Measurements from ENCODE around the gene GBX2.

GBX2 gene

DNA sequence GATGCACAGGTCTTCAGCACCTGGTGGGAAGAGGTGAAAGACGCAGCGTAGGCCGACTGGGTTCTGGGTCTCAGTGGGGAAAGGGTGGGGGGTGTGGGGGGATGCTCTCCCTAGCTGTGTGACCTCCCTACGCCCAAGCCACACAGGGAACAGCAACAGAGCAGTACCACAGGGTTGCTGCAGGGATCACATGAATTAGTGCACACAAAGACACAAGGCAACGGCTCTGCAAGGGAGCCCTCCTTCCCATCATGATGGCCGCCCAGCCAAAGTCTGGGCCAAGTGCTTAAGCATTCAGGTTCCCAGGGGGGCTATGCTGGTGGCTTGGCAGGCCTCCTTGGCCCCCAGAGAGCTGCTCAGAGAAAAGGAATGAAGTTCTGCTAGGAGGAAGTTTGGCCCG, 28.2 kb upstream of the GBX2 start:
- no peak for TF ChIP-seq BACH2 (CRISPR knock-in tag; IDR thresholded peaks at IDR 0.05; ENCODE audit: borderline replicate concordance)
- TF ChIP-seq ZFP30 (CRISPR knock-in tag; IDR thresholded peaks at IDR 0.05), result no peak
- no peak for TF ChIP-seq ESRRG (CRISPR knock-in tag; IDR thresholded peaks at IDR 0.05)
- no peak for TF ChIP-seq TOX (CRISPR knock-in tag; IDR thresholded peaks at IDR 0.05; ENCODE audit: borderline replicate concordance)
- no peak for TF ChIP-seq ZNF565 (CRISPR knock-in tag; conservative IDR thresholded peaks at IDR 0.05; ENCODE audit: low read depth)
- no peak for TF ChIP-seq ARNTL (CRISPR knock-in tag; IDR thresholded peaks at IDR 0.05; ENCODE audit: borderline replicate concordance, low read depth)
- TF ChIP-seq ZNF70 (CRISPR knock-in tag; IDR thresholded peaks at IDR 0.05), result no peak
- TF ChIP-seq, protein P1, sequence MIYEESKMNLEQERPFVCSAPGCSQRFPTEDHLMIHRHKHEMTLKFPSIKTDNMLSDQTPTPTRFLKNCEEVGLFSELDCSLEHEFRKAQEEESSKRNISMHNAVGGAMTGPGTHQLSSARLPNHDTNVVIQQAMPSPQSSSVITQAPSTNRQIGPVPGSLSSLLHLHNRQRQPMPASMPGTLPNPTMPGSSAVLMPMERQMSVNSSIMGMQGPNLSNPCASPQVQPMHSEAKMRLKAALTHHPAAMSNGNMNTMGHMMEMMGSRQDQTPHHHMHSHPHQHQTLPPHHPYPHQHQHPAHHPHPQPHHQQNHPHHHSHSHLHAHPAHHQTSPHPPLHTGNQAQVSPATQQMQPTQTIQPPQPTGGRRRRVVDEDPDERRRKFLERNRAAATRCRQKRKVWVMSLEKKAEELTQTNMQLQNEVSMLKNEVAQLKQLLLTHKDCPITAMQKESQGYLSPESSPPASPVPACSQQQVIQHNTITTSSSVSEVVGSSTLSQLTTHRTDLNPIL (CRISPR knock-in tag; IDR thresholded peaks at IDR 0.05; ENCODE audit: low read depth), result no peak
- no peak for TF ChIP-seq ZFP3 (CRISPR knock-in tag; IDR thresholded peaks at IDR 0.05)
- TF ChIP-seq TCF4 (CRISPR knock-in tag; IDR thresholded peaks at IDR 0.05; ENCODE audit: borderline replicate concordance), result no peak
- no peak for TF ChIP-seq SNAI2 (CRISPR knock-in tag; IDR thresholded peaks at IDR 0.05)
- TF ChIP-seq, protein P2, sequence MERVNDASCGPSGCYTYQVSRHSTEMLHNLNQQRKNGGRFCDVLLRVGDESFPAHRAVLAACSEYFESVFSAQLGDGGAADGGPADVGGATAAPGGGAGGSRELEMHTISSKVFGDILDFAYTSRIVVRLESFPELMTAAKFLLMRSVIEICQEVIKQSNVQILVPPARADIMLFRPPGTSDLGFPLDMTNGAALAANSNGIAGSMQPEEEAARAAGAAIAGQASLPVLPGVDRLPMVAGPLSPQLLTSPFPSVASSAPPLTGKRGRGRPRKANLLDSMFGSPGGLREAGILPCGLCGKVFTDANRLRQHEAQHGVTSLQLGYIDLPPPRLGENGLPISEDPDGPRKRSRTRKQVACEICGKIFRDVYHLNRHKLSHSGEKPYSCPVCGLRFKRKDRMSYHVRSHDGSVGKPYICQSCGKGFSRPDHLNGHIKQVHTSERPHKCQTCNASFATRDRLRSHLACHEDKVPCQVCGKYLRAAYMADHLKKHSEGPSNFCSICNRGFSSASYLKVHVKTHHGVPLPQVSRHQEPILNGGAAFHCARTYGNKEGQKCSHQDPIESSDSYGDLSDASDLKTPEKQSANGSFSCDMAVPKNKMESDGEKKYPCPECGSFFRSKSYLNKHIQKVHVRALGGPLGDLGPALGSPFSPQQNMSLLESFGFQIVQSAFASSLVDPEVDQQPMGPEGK (CRISPR knock-in tag; IDR thresholded peaks at IDR 0.05; ENCODE audit: borderline replicate concordance), result no peak
- TF ChIP-seq CSDC2 (CRISPR knock-in tag; IDR thresholded peaks at IDR 0.05), result no peak
- TF ChIP-seq, protein P3, sequence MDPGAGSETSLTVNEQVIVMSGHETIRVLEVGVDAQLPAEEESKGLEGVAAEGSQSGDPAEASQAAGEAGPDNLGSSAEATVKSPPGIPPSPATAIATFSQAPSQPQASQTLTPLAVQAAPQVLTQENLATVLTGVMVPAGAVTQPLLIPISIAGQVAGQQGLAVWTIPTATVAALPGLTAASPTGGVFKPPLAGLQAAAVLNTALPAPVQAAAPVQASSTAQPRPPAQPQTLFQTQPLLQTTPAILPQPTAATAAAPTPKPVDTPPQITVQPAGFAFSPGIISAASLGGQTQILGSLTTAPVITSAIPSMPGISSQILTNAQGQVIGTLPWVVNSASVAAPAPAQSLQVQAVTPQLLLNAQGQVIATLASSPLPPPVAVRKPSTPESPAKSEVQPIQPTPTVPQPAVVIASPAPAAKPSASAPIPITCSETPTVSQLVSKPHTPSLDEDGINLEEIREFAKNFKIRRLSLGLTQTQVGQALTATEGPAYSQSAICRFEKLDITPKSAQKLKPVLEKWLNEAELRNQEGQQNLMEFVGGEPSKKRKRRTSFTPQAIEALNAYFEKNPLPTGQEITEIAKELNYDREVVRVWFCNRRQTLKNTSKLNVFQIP (CRISPR knock-in tag; IDR thresholded peaks at IDR 0.05; ENCODE audit: borderline replicate concordance, low read depth), result no peak
- no peak for TF ChIP-seq RARB (CRISPR knock-in tag; IDR thresholded peaks at IDR 0.05)
- no peak for ATAC-seq

DNA sequence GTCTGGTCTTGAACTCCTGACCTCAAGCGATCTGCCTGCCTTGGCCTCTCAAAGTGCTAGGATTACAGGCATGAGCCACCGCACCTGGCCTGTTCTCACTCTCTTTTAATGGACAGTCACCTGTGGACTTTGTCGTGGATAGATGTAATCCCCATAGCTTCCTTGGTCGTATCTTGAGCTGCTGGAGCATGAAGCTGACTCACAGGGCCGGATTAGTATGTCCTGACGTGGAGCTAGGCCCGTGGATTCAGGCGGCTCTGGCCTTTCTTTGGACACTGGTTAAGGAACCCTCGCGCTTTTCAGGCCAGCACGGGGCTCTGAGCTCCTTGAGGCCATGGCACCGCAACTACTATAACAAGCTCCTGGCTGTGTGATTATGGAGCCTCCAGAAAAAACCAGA, 27.5 kb upstream of the GBX2 start:
- TF ChIP-seq ZNF70 (CRISPR knock-in tag; IDR thresholded peaks at IDR 0.05) (no peak), CSDC2 (CRISPR knock-in tag; IDR thresholded peaks at IDR 0.05) (no peak), ZNF565 (CRISPR knock-in tag; conservative IDR thresholded peaks at IDR 0.05; ENCODE audit: low read depth) (no peak), TOX (CRISPR knock-in tag; IDR thresholded peaks at IDR 0.05; ENCODE audit: borderline replicate concordance) (no peak), OSR1 (CRISPR knock-in tag; IDR thresholded peaks at IDR 0.05) (no peak), ZFP30 (CRISPR knock-in tag; IDR thresholded peaks at IDR 0.05) (no peak), ESRRG (CRISPR knock-in tag; IDR thresholded peaks at IDR 0.05) (no peak), ZNF8 (CRISPR knock-in tag; IDR thresholded peaks at IDR 0.05) (no peak), ZFP3 (CRISPR knock-in tag; IDR thresholded peaks at IDR 0.05) (no peak), ZC3H10 (CRISPR knock-in tag; IDR thresholded peaks at IDR 0.05) (no peak), SNAI2 (CRISPR knock-in tag; IDR thresholded peaks at IDR 0.05) (no peak), ARNTL (CRISPR knock-in tag; IDR thresholded peaks at IDR 0.05; ENCODE audit: borderline replicate concordance, low read depth) (no peak)
- TF ChIP-seq, protein P4, sequence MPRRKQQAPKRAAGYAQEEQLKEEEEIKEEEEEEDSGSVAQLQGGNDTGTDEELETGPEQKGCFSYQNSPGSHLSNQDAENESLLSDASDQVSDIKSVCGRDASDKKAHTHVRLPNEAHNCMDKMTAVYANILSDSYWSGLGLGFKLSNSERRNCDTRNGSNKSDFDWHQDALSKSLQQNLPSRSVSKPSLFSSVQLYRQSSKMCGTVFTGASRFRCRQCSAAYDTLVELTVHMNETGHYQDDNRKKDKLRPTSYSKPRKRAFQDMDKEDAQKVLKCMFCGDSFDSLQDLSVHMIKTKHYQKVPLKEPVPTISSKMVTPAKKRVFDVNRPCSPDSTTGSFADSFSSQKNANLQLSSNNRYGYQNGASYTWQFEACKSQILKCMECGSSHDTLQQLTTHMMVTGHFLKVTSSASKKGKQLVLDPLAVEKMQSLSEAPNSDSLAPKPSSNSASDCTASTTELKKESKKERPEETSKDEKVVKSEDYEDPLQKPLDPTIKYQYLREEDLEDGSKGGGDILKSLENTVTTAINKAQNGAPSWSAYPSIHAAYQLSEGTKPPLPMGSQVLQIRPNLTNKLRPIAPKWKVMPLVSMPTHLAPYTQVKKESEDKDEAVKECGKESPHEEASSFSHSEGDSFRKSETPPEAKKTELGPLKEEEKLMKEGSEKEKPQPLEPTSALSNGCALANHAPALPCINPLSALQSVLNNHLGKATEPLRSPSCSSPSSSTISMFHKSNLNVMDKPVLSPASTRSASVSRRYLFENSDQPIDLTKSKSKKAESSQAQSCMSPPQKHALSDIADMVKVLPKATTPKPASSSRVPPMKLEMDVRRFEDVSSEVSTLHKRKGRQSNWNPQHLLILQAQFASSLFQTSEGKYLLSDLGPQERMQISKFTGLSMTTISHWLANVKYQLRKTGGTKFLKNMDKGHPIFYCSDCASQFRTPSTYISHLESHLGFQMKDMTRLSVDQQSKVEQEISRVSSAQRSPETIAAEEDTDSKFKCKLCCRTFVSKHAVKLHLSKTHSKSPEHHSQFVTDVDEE (CRISPR knock-in tag; IDR thresholded peaks at IDR 0.05), result no peak
- TF ChIP-seq, protein P1 (CRISPR knock-in tag; IDR thresholded peaks at IDR 0.05; ENCODE audit: low read depth), result no peak
- TF ChIP-seq, protein P5, sequence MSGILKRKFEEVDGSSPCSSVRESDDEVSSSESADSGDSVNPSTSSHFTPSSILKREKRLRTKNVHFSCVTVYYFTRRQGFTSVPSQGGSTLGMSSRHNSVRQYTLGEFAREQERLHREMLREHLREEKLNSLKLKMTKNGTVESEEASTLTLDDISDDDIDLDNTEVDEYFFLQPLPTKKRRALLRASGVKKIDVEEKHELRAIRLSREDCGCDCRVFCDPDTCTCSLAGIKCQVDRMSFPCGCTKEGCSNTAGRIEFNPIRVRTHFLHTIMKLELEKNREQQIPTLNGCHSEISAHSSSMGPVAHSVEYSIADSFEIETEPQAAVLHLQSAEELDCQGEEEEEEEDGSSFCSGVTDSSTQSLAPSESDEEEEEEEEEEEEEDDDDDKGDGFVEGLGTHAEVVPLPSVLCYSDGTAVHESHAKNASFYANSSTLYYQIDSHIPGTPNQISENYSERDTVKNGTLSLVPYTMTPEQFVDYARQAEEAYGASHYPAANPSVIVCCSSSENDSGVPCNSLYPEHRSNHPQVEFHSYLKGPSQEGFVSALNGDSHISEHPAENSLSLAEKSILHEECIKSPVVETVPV (CRISPR knock-in tag; IDR thresholded peaks at IDR 0.05), result no peak
- TF ChIP-seq, protein P2 (CRISPR knock-in tag; IDR thresholded peaks at IDR 0.05; ENCODE audit: borderline replicate concordance), result no peak
- ATAC-seq, result no peak
